Gastroesophageal sphincter (tissue), 4 donors: Measurements from ENCODE around the gene KLHL26. TPM values are rescaled to one million over a fixed set of nuclear protein-coding genes. Genes with fewer than 3 reads are reported as not detected.

Source experiments
- ATAC-seq: fragments of 150-250 bp; one replicate; pipeline ENCODE4 v1.9.1; 2016; ENCODE audit warnings: mild to moderate bottlenecking, moderate library complexity
- H3K27ac ChIP-seq, 4 donors: fragments of 200-600 bp; sonication (generic) in 3 of 4; 1 replicate in 3 of 4; 2 replicates in 1 of 4; pipeline ENCODE4 v1.5.1; 2016 to 2019
- H3K27me3 ChIP-seq: fragments of 200-600 bp; sonication (generic); one replicate; pipeline ENCODE4 v1.5.1; 2019
- H3K36me3 ChIP-seq, 2 donors: fragments of 200-600 bp; sonication (generic); one replicate each; pipeline ENCODE4 v1.5.1; 2019; ENCODE audit warnings: control low read depth in 1 of 2
- H3K4me1 ChIP-seq, 3 donors: fragments of 200-600 bp; sonication (generic); 1 replicate in 2 of 3; 2 replicates in 1 of 3; pipeline ENCODE4 v1.5.1; 2016 to 2019; ENCODE audit warnings: control low read depth in 2 of 3
- H3K4me3 ChIP-seq, 2 donors: fragments of 200-600 bp; sonication (generic); one replicate each; pipeline ENCODE4 v1.5.1; 2019; ENCODE audit warnings: mild to moderate bottlenecking in 1 of 2, moderate library complexity in 1 of 2
- H3K9me3 ChIP-seq, 3 donors: fragments of 200-600 bp; sonication (generic); one replicate each; pipeline ENCODE4 v1.5.1; 2017 to 2019; ENCODE audit warnings: control low read depth in 2 of 3
- CTCF ChIP-seq, 4 experiments: fragments of 200-600 bp in 2 of 4; fragments of 450-650 bp in 2 of 4; sonication (generic) in 1 of 4; IDR thresholded peaks; one replicate each; pipeline ENCODE4 v1.5.1; 2017 to 2019; ENCODE audit warnings: antibody characterized with exemption in 4 of 4, mild to moderate bottlenecking in 2 of 4, moderate library complexity in 2 of 4
- EP300 ChIP-seq: sonication (generic); formaldehyde crosslinking; IDR thresholded peaks from one replicate; pipeline ENCODE4 v1.6.1; 2017; ENCODE audit warnings: antibody characterized with exemption, mild to moderate bottlenecking
- POLR2A ChIP-seq, 2 donors: fragments of 450-650 bp; IDR thresholded peaks; one replicate each; pipeline ENCODE4 v1.6.1; 2017; ENCODE audit warnings: antibody characterized with exemption in 2 of 2, mild to moderate bottlenecking in 2 of 2, moderate library complexity in 1 of 2
- POLR2AphosphoS5 ChIP-seq: sonication (generic); formaldehyde crosslinking; IDR thresholded peaks from one replicate; pipeline ENCODE4 v1.6.1; 2017; ENCODE audit warnings: antibody characterized with exemption
- WGBS, 2 donors: methylation state at CpG; one replicate each; pipeline ENCODE4 v1.1.5; 2018; ENCODE audit warnings: low coverage in 1 of 2; 5-methylcytosine and 5-hydroxymethylcytosine counted together
- total RNA-seq, 4 donors: library from RNA; depleted of rRNA; stranded (reverse); fragments of >200 nt; gene quantifications; one replicate each; pipeline ENCODE4 v1.1.0, GENCODE V29; 2016

Gene KLHL26
- total RNA-seq, 4 donors from 2014 or later = 12.9 to 19.0 (median 14.6) TPM

- peak overlapping the region in 3 of 4 donors; percentile 78 to 83 (median 80) for H3K27ac ChIP-seq
- ATAC-seq = no peak
- H3K36me3 ChIP-seq = no peaks in the 10 kb centered on the region
- WGBS, 2 donors = 75 to 92% methylated on average over 4 of the region's 14 CpGs
- TF ChIP-seq CTCF (IDR thresholded peaks at IDR 0.05) = no peak
- no peak for TF ChIP-seq POLR2AphosphoS5
- no peak for TF ChIP-seq POLR2A (IDR thresholded peaks at IDR 0.05)
- TF ChIP-seq EP300 = no peak
- H3K4me1 ChIP-seq = peaks cover 0 to 46% (median 18%) of the 10 kb centered on the region in 3 donors
- no peaks in the 10 kb centered on the region for H3K27me3 ChIP-seq
- no peak overlapping the region for H3K4me3 ChIP-seq
- no peaks in the 10 kb centered on the region for H3K9me3 ChIP-seq
Measured at GRCh38 chr19:18699403-18700054, 62.7 kb downstream of the KLHL26 start.

- TF ChIP-seq POLR2A (IDR thresholded peaks at IDR 0.05) (no peak), EP300 (no peak), CTCF (IDR thresholded peaks at IDR 0.05) (no peak), POLR2AphosphoS5 (no peak)
- 0 to 1% methylated on average over 5 to 19 of the region's 35 CpGs for WGBS, 2 donors
- no peaks in the 10 kb centered on the region for H3K27me3 ChIP-seq
- ATAC-seq = peak; percentile 90
- H3K36me3 ChIP-seq = no peaks in the 10 kb centered on the region
- H3K9me3 ChIP-seq = no peaks in the 10 kb centered on the region
- peak overlapping the region in 3 of 4 donors; percentile 78 to 83 (median 80) for H3K27ac ChIP-seq
- H3K4me3 ChIP-seq = peak overlapping the region; percentile 25 to 52
- H3K4me1 ChIP-seq = peaks cover 0 to 53% (median 18%) of the 10 kb centered on the region in 3 donors
Measured at GRCh38 chr19:18700501-18701249, 63.8 kb downstream of the KLHL26 start.

- no peak for ATAC-seq
- Histone ChIP-seq H3K27me3 (no peaks in the 10 kb centered on the region), H3K4me1 (peaks cover 0 to 58% (median 18%) of the 10 kb centered on the region in 3 donors), H3K4me3 (peak overlapping the region; percentile 25 to 52), H3K9me3 (no peaks in the 10 kb centered on the region), H3K27ac (peak overlapping the region in 3 of 4 donors; percentile 78 to 83 (median 80)), H3K36me3 (no peaks in the 10 kb centered on the region)
- TF ChIP-seq POLR2AphosphoS5 = no peak
- TF ChIP-seq EP300 = no peak
- no peak for TF ChIP-seq POLR2A (IDR thresholded peaks at IDR 0.05)
- TF ChIP-seq CTCF (IDR thresholded peaks at IDR 0.05) = no peak
- WGBS, 2 donors = 0% methylated on average over 1 of the region's 7 CpGs; no CpG with 5 or more reads in 1 of the 2 donors
Measured at GRCh38 chr19:18701250-18701608, 64.4 kb downstream of the KLHL26 start.

GRCh38 chr19:18704054-18704453 lies 67.2 kb downstream of the KLHL26 start:
- Histone ChIP-seq H3K27ac (no peak overlapping the region), H3K4me3 (no peak overlapping the region), H3K9me3 (no peaks in the 10 kb centered on the region), H3K36me3 (no peaks in the 10 kb centered on the region), H3K27me3 (no peaks in the 10 kb centered on the region), H3K4me1 (peaks cover 0 to 62% (median 18%) of the 10 kb centered on the region in 3 donors)
- WGBS, 2 donors = 76 to 81% methylated on average over 3 of the region's 4 CpGs
- TF ChIP-seq EP300 = no peak
- no peak for TF ChIP-seq POLR2AphosphoS5
- no peak for TF ChIP-seq CTCF (IDR thresholded peaks at IDR 0.05)
- no peak for TF ChIP-seq POLR2A (IDR thresholded peaks at IDR 0.05)
- no peak for ATAC-seq
